ENCODE data around the gene ZBED6. TPM values are rescaled to one million over a fixed set of nuclear protein-coding genes. Genes with fewer than 3 reads are reported as not detected.
"Not testable (repeated sequence)": the region's sequence is repeated elsewhere in the genome, so short reads cannot be mapped to it uniquely, and the experiment has no call there.

The ZBED6 gene
- total RNA-seq, 2 donors from 2014 or later, result 21.9 to 33.9 TPM

- H3K9me3 ChIP-seq, result no peaks in the 10 kb centered on the region
- H3K27ac ChIP-seq, result no peak overlapping the region
- no peak for DNase-seq
- no peak overlapping the region for H3K4me3 ChIP-seq
- no peaks in the 10 kb centered on the region for H3K27me3 ChIP-seq
- TF ChIP-seq CTCF (IDR thresholded peaks at IDR 0.05), result no peak
- no peaks in the 10 kb centered on the region for H3K4me1 ChIP-seq
- intact Hi-C loops (cut with DNase I), result no loop called here
- H3K36me3 ChIP-seq, result no peaks in the 10 kb centered on the region
- no peak overlapping the region for H3K9ac ChIP-seq (ENCODE audit: low read depth in 2 of 2, low read length in 2 of 2)
Measured at GRCh38 chr1:203781962-203782361, 13.5 kb upstream of the ZBED6 start.

- no peak overlapping the region for H3K27ac ChIP-seq
- H3K36me3 ChIP-seq, result no peaks in the 10 kb centered on the region
- H3K27me3 ChIP-seq, result no peaks in the 10 kb centered on the region
- no peak overlapping the region for H3K4me3 ChIP-seq
- no peak for DNase-seq
- H3K9ac ChIP-seq (ENCODE audit: low read depth in 2 of 2, low read length in 2 of 2), result no peak overlapping the region
- H3K4me1 ChIP-seq, result no peaks in the 10 kb centered on the region
- intact Hi-C loops (cut with DNase I), result no loop called here
- H3K9me3 ChIP-seq, result no peaks in the 10 kb centered on the region
- TF ChIP-seq CTCF (IDR thresholded peaks at IDR 0.05), result no peak
Measured at GRCh38 chr1:203789966-203790365, 5.5 kb upstream of the ZBED6 start.

- no peak for DNase-seq
- H3K27ac ChIP-seq, result no peak overlapping the region
- no peaks in the 10 kb centered on the region for H3K9me3 ChIP-seq
- TF ChIP-seq CTCF (IDR thresholded peaks at IDR 0.05), result no peak
- no peaks in the 10 kb centered on the region for H3K4me1 ChIP-seq
- H3K27me3 ChIP-seq, result no peaks in the 10 kb centered on the region
- intact Hi-C loops (cut with DNase I), result no loop called here
- no peak overlapping the region for H3K4me3 ChIP-seq
- no peak overlapping the region for H3K9ac ChIP-seq (ENCODE audit: low read depth in 2 of 2, low read length in 2 of 2)
- no peaks in the 10 kb centered on the region for H3K36me3 ChIP-seq
Measured at GRCh38 chr1:203791498-203791897, 3.9 kb upstream of the ZBED6 start.

- no peak for DNase-seq
- Histone ChIP-seq H3K36me3 (no peaks in the 10 kb centered on the region), H3K9me3 (no peaks in the 10 kb centered on the region), H3K4me3 (no peak overlapping the region), H3K27me3 (no peaks in the 10 kb centered on the region), H3K4me1 (peaks cover 4% of the 10 kb centered on the region), H3K9ac (ENCODE audit: low read depth in 2 of 2, low read length in 2 of 2) (no peak overlapping the region), H3K27ac (no peak overlapping the region)
- intact Hi-C loops (cut with DNase I), result no loop called here
- no peak for TF ChIP-seq CTCF (IDR thresholded peaks at IDR 0.05)
Measured at GRCh38 chr1:203792486-203792885, 2.9 kb upstream of the ZBED6 start.

- DNase-seq; H3K27ac ChIP-seq; H3K9me3 ChIP-seq; intact Hi-C loops (cut with DNase I); H3K36me3 ChIP-seq; H3K9ac ChIP-seq (ENCODE audit: low read depth in 2 of 2, low read length in 2 of 2); H3K4me3 ChIP-seq; H3K4me1 ChIP-seq; H3K27me3 ChIP-seq: not testable (repeated sequence)
Measured at GRCh38 chr1:203793561-203793960, 1.9 kb upstream of the ZBED6 start.

- H3K4me1 ChIP-seq, result peaks cover 4% of the 10 kb centered on the region
- peak; percentile 18 for DNase-seq
- no peaks in the 10 kb centered on the region for H3K27me3 ChIP-seq
- peak overlapping the region; percentile 63 for H3K4me3 ChIP-seq
- peak overlapping the region; percentile 86 for H3K27ac ChIP-seq
- intact Hi-C loops (cut with DNase I), result no loop called here
- no peak for TF ChIP-seq CTCF (IDR thresholded peaks at IDR 0.05)
- peak overlapping the region in 1 of 2 donors; percentile 6 for H3K9ac ChIP-seq (ENCODE audit: low read depth in 2 of 2, low read length in 2 of 2)
- H3K36me3 ChIP-seq, result no peaks in the 10 kb centered on the region
- no peaks in the 10 kb centered on the region for H3K9me3 ChIP-seq
Measured at GRCh38 chr1:203794764-203795440, 521 bp upstream of the ZBED6 start.
